A673 (cell line): ENCODE data around the gene PSME3IP1. TPM values are rescaled to one million over a fixed set of nuclear protein-coding genes. Genes with fewer than 3 reads are reported as not detected.

Experiments
- BruUV-seq: library from RNA; stranded (reverse); fragments of 400-500 nt; replicated peaks from 2 replicates; lab custom pipeline; 2021; lab: Mats Ljungman, UMichigan
- CTCF ChIA-PET: fragments of 300-600 bp; sonication (Branson Sonifier 250); formaldehyde crosslinking; loops from one replicate; lab custom pipeline; 2022; ENCODE audit warnings: antibody characterized with exemption; lab: Charles Lee
- POLR2A ChIA-PET: fragments of 300-600 bp; sonication (Branson Sonifier 250); formaldehyde crosslinking; loops from one replicate; lab custom pipeline; 2022; ENCODE audit warnings: antibody characterized with exemption; ENCODE audit not compliant: low non-redundant PET; lab: Charles Lee
- DNase-seq: peaks from one replicate; pipeline ENCODE4 v3.0.0-alpha.2; 2015; ENCODE audit warnings: low spot score
- H3K27ac ChIP-seq: fragments of 200-600 bp; sonication (generic); 2 replicates; pipeline ENCODE4 v1.5.1; 2016; ENCODE audit warnings: mixed run types, low read depth, mild to moderate bottlenecking, mixed read lengths, antibody characterized with exemption, low read length; ENCODE audit not compliant: poor library complexity, severe bottlenecking
- H3K27me3 ChIP-seq: fragments of 200-600 bp; sonication (generic); replicated peaks from 2 replicates; pipeline ENCODE4 v1.6.1; 2017; ENCODE audit warnings: mixed run types, low read depth, mild to moderate bottlenecking, mixed read lengths, antibody characterized with exemption, low read length; ENCODE audit not compliant: insufficient read depth, poor library complexity
- H3K36me3 ChIP-seq: fragments of 200-600 bp; sonication (generic); 2 replicates; pipeline ENCODE4 v1.6.1; 2016; ENCODE audit warnings: mixed run types, mild to moderate bottlenecking, mixed read lengths, antibody characterized with exemption, low read length; ENCODE audit not compliant: insufficient read depth, poor library complexity, severe bottlenecking
- H3K4me1 ChIP-seq: fragments of 200-600 bp; sonication (generic); 2 replicates; pipeline ENCODE4 v1.6.1; 2017; ENCODE audit warnings: mixed run types, mild to moderate bottlenecking, mixed read lengths, antibody characterized with exemption, low read length; ENCODE audit not compliant: insufficient read depth, poor library complexity, severe bottlenecking
- H3K4me3 ChIP-seq: fragments of 200-600 bp; sonication (generic); 2 replicates; pipeline ENCODE4 v1.5.1; 2016; ENCODE audit warnings: low read depth, mixed run types, mild to moderate bottlenecking, mixed read lengths, low read length; ENCODE audit not compliant: poor library complexity, severe bottlenecking
- H3K9me3 ChIP-seq: fragments of 200-600 bp; sonication (generic); 2 replicates; pipeline ENCODE4 v1.6.1; 2016; ENCODE audit warnings: mixed run types, low read depth, mild to moderate bottlenecking, mixed read lengths, antibody characterized with exemption, low read length; ENCODE audit not compliant: poor library complexity, severe bottlenecking
- CTCF ChIP-seq: fragments of 300-800, 200-600 bp; sonication (generic); conservative IDR thresholded peaks from 2 replicates; pipeline ENCODE4 v1.5.1; 2017; ENCODE audit warnings: low read depth, mild to moderate bottlenecking, antibody characterized with exemption, low read length, moderate library complexity, mixed read lengths
- EZH2 ChIP-seq: fragments of 200-600 bp; sonication (generic); IDR thresholded peaks from 2 replicates; pipeline ENCODE4 v1.6.1; 2017; ENCODE audit warnings: borderline replicate concordance, low read depth, mild to moderate bottlenecking, mixed read lengths, antibody characterized with exemption, low read length; ENCODE audit not compliant: poor library complexity, severe bottlenecking
- intact Hi-C: fragments of 100-400 bp; cut with micrococcal nuclease; formaldehyde crosslinking; loops from one replicate; pipeline ENCODE4 v1.10.0; 2022; ENCODE audit not compliant: unreplicated experiment
- total RNA-seq: library from RNA; stranded (reverse); gene quantifications from 2 replicates; pipeline ENCODE4 v1.2.3, GENCODE V29; 2021

Gene PSME3IP1
- total RNA-seq, 1 experiment from 2014 or later, result 128 TPM

- H3K27ac ChIP-seq, result no peak overlapping the region
- CTCF ChIA-PET, result no interaction called here
- intact Hi-C loops, result no loop called here
- POLR2A ChIA-PET, result no interaction called here
- peaks cover 7% of the 10 kb centered on the region for H3K4me1 ChIP-seq
- H3K9me3 ChIP-seq, result no peaks in the 10 kb centered on the region
- BruUV-seq, result no TSS peak
- H3K27me3 ChIP-seq, result no peaks in the 10 kb centered on the region
- no peak for TF ChIP-seq EZH2
- no peak for TF ChIP-seq CTCF
- peaks cover 71% of the 10 kb centered on the region for H3K36me3 ChIP-seq
- no peak overlapping the region for H3K4me3 ChIP-seq
- no peak for DNase-seq
Observed at GRCh38 chr16:57233944-57234706, 48.3 kb upstream of the PSME3IP1 start.

- H3K4me3 ChIP-seq, result no peak overlapping the region
- no peak overlapping the region for H3K27ac ChIP-seq
- intact Hi-C loops, result no loop called here
- no peak for DNase-seq
- peaks cover 7% of the 10 kb centered on the region for H3K4me1 ChIP-seq
- POLR2A ChIA-PET, result no interaction called here
- TF ChIP-seq CTCF (no peak), EZH2 (no peak)
- CTCF ChIA-PET, result no interaction called here
- no peaks in the 10 kb centered on the region for H3K27me3 ChIP-seq
- H3K36me3 ChIP-seq, result peaks cover 72% of the 10 kb centered on the region
- no TSS peak for BruUV-seq
- no peaks in the 10 kb centered on the region for H3K9me3 ChIP-seq
Observed at GRCh38 chr16:57231821-57232350, 46.0 kb upstream of the PSME3IP1 start.

- Histone ChIP-seq H3K4me1 (no peaks in the 10 kb centered on the region), H3K4me3 (no peak overlapping the region), H3K27me3 (no peaks in the 10 kb centered on the region), H3K36me3 (peaks cover 73% of the 10 kb centered on the region), H3K27ac (no peak overlapping the region), H3K9me3 (no peaks in the 10 kb centered on the region)
- no TSS peak for BruUV-seq
- intact Hi-C loops, result no loop called here
- TF ChIP-seq CTCF (no peak), EZH2 (no peak)
- CTCF ChIA-PET, result no interaction called here
- POLR2A ChIA-PET, result no interaction called here
- no peak for DNase-seq
Observed at GRCh38 chr16:57229079-57229478, 43.2 kb upstream of the PSME3IP1 start.
